PC-9 (cell line): ENCODE data around the gene DMRT1. TPM values are rescaled to one million over a fixed set of nuclear protein-coding genes. Genes with fewer than 3 reads are reported as not detected.

Experiments used
- Bru-seq: library from RNA; stranded (reverse); fragments of 400-500 nt; gene quantifications from one replicate; lab custom pipeline; 2021; lab: Mats Ljungman, UMichigan
- BruChase-seq, 2 experiments: library from RNA; stranded (reverse); fragments of 400-500 nt; gene quantifications; one replicate each; lab custom pipeline; 2021; lab: Mats Ljungman, UMichigan
- BruUV-seq: library from RNA; stranded (reverse); fragments of 400-500 nt; replicated peaks from 2 replicates; lab custom pipeline; 2021; lab: Mats Ljungman, UMichigan
- CTCF ChIA-PET: fragments of 300-600 bp; sonication (Branson Sonifier 250); formaldehyde crosslinking; loops from one replicate; lab custom pipeline; 2022; ENCODE audit warnings: antibody characterized with exemption; lab: Charles Lee
- POLR2A ChIA-PET: fragments of 300-600 bp; sonication (Branson Sonifier 250); formaldehyde crosslinking; loops from one replicate; lab custom pipeline; 2022; ENCODE audit warnings: antibody characterized with exemption; ENCODE audit not compliant: unreplicated experiment; lab: Charles Lee
- DNase-seq, 2 experiments: peaks; one replicate each; pipeline versions ENCODE4 v3.0.0 to v3.0.0-alpha.2; 2015 to 2022; ENCODE audit warnings: mixed read lengths in 1 of 2
- H2AFZ ChIP-seq: fragments of 200-600 bp; sonication (generic); 2 replicates; pipeline ENCODE4 v1.8.1; 2017; ENCODE audit warnings: antibody characterized with exemption
- H3F3A ChIP-seq: fragments of 200-600 bp; sonication (generic); 2 replicates; pipeline ENCODE4 v1.8.1; 2017; ENCODE audit warnings: antibody characterized with exemption, mild to moderate bottlenecking, low read depth; ENCODE audit not compliant: insufficient read depth
- H3K27ac ChIP-seq: fragments of 200-600 bp; sonication (generic); 2 replicates; pipeline ENCODE4 v1.6.1; 2016; ENCODE audit warnings: mixed run types
- H3K27me3 ChIP-seq: fragments of 200-600 bp; sonication (generic); 2 replicates; pipeline ENCODE4 v1.6.1; 2016; ENCODE audit warnings: low read depth, mixed run types; ENCODE audit not compliant: insufficient read depth
- H3K36me3 ChIP-seq: fragments of 200-600 bp; sonication (generic); 2 replicates; pipeline ENCODE4 v1.6.1; 2016; ENCODE audit warnings: low read depth, mixed run types
- H3K4me1 ChIP-seq: fragments of 200-600 bp; sonication (generic); replicated peaks from 2 replicates; pipeline ENCODE4 v1.6.1; 2016; ENCODE audit warnings: mixed run types; ENCODE audit not compliant: insufficient read depth
- H3K4me2 ChIP-seq: fragments of 200-600 bp; sonication (generic); 2 replicates; pipeline ENCODE4 v1.6.1; 2017; ENCODE audit warnings: mixed run types
- H3K4me3 ChIP-seq: fragments of 200-600 bp; sonication (generic); 2 replicates; pipeline ENCODE4 v1.6.1; 2016; ENCODE audit warnings: mixed run types
- H3K79me2 ChIP-seq: fragments of 200-600 bp; sonication (generic); 2 replicates; pipeline ENCODE4 v1.6.1; 2017; ENCODE audit warnings: low read depth, mixed run types
- H3K9me2 ChIP-seq: fragments of 200-600 bp; sonication (generic); 2 replicates; pipeline ENCODE4 v1.8.1; 2017; ENCODE audit warnings: mild to moderate bottlenecking; ENCODE audit not compliant: insufficient read depth
- H3K9me3 ChIP-seq: fragments of 200-600 bp; sonication (generic); 2 replicates; pipeline ENCODE4 v1.8.1; 2016; ENCODE audit warnings: low read depth; ENCODE audit not compliant: insufficient read depth
- H4K20me1 ChIP-seq: fragments of 200-600 bp; sonication (generic); 2 replicates; pipeline ENCODE4 v1.8.1; 2017; ENCODE audit not compliant: insufficient read depth
- EZH2 ChIP-seq: fragments of 200-600 bp; sonication (generic); IDR thresholded peaks from 2 replicates; pipeline ENCODE4 v1.8.0; 2017; ENCODE audit warnings: antibody characterized with exemption, low read depth
- intact Hi-C: fragments of 100-400 bp; cut with micrococcal nuclease; formaldehyde crosslinking; loops from one replicate; pipeline ENCODE4 v1.10.0; 2022; ENCODE audit not compliant: unreplicated experiment
- long read RNA-seq: library from polyadenylated mRNA; stranded (forward); transcript quantifications from one replicate; pipeline ENCODE4 v2.0.0, GENCODE V29; 2022
- total RNA-seq: library from RNA; stranded (reverse); gene quantifications from 2 replicates; pipeline ENCODE4 v1.2.3, GENCODE V29; 2021
- TF ChIP-seq, protein P1 (sequence below): fragments of 200-600 bp; sonication (generic); conservative IDR thresholded peaks from 2 replicates; pipeline ENCODE4 v1.6.1; 2017; ENCODE audit warnings: mixed run types, antibody characterized with exemption, mild to moderate bottlenecking, moderate library complexity

The DMRT1 gene
- not detected in 2 replicates for total RNA-seq
- Bru-seq, nascent RNA = percentile 2 among the genes with signal in this experiment
- not detected for BruChase-seq, experiment 1, labeled RNA remaining after a 2-hour chase
- percentile 2 among the genes with signal in this experiment for BruChase-seq, experiment 2, labeled RNA remaining after a 6-hour chase
- long read RNA-seq = 0 reads

DNA sequence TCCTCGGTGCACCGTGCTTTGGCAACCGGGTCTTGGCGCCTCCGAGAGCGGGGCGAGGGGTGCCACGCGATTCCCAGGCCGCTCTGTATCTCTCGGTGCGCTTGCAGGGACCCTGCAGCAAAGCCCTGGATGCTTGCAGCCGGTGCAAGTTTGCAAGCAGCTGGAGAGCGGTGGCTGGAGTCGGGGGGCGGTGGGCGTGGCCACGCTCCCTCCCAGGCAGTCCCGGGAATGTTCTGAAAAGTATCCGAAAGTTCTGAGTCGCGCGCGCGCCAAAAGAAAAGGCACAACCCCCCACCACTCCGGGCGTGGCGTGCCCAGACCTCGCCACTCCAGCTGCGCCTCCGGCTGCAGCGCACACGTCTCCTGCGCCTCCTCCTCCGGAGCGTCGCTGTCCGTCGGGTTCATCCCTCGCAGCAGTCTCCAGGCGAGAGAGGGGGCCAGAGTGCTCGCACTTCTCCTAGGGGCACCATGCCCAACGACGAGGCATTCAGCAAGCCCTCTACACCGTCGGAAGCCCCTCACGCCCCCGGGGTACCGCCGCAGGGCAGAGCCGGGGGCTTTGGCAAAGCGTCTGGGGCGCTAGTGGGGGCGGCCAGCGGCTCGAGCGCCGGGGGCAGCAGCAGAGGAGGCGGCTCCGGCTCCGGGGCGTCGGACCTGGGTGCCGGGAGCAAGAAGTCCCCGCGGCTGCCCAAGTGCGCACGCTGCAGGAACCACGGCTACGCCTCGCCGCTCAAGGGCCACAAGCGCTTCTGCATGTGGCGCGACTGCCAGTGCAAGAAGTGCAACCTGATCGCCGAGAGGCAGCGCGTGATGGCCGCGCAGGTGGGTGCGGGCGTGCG, at the start of gene DMRT1:
Gene DMRT1, plus strand, starts transcription at position 327 of the 839 bp plus-strand sequence. Its CDS starts 142 bp downstream, at position 469.
- Histone ChIP-seq H3K9me3 (no peaks in the 10 kb centered on the region), H2AFZ (no peak within 1 kb of the TSS), H3K4me3 (no peak within 1 kb of the TSS), H3F3A (no peaks in the 10 kb centered on the region), H4K20me1 (no peaks in the 10 kb centered on the region), H3K36me3 (no peaks in the 10 kb centered on the region), H3K27ac (no peak within 1 kb of the TSS), H3K4me1 (no peaks in the 10 kb centered on the region), H3K27me3 (no peaks in the 10 kb centered on the region), H3K4me2 (no peak within 1 kb of the TSS), H3K9me2 (no peaks in the 10 kb centered on the region), H3K79me2 (no peaks in the 10 kb centered on the region)
- BruUV-seq = no TSS peak
- no peak for DNase-seq
- CTCF ChIA-PET = no interaction called here
- TF ChIP-seq, protein P1, sequence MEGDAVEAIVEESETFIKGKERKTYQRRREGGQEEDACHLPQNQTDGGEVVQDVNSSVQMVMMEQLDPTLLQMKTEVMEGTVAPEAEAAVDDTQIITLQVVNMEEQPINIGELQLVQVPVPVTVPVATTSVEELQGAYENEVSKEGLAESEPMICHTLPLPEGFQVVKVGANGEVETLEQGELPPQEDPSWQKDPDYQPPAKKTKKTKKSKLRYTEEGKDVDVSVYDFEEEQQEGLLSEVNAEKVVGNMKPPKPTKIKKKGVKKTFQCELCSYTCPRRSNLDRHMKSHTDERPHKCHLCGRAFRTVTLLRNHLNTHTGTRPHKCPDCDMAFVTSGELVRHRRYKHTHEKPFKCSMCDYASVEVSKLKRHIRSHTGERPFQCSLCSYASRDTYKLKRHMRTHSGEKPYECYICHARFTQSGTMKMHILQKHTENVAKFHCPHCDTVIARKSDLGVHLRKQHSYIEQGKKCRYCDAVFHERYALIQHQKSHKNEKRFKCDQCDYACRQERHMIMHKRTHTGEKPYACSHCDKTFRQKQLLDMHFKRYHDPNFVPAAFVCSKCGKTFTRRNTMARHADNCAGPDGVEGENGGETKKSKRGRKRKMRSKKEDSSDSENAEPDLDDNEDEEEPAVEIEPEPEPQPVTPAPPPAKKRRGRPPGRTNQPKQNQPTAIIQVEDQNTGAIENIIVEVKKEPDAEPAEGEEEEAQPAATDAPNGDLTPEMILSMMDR = no peak
- TF ChIP-seq EZH2 = no peak
- POLR2A ChIA-PET = no interaction called here
- intact Hi-C loops = no loop called here

- no peaks in the 10 kb centered on the region for H4K20me1 ChIP-seq
- H3K9me2 ChIP-seq = no peaks in the 10 kb centered on the region
- no peak for DNase-seq
- BruUV-seq = no TSS peak
- no peaks in the 10 kb centered on the region for H3K4me1 ChIP-seq
- H3K4me3 ChIP-seq = no peak overlapping the region
- no peaks in the 10 kb centered on the region for H3K79me2 ChIP-seq
- H3F3A ChIP-seq = no peaks in the 10 kb centered on the region
- no peak for TF ChIP-seq EZH2
- TF ChIP-seq, protein P1 = no peak
- no peaks in the 10 kb centered on the region for H3K36me3 ChIP-seq
- ChIA-PET POLR2A (interaction anchor here (0.7 kb wide), 1 partner anchor 373 kb away, joined by 5 read pairs; no protein-coding TSS in a partner anchor), CTCF (interaction anchor here (0.6 kb wide), 1 partner anchor 290 kb away, joined by 20 read pairs; no protein-coding TSS in a partner anchor)
- H3K27ac ChIP-seq = no peak overlapping the region
- no peak overlapping the region for H3K4me2 ChIP-seq
- no peaks in the 10 kb centered on the region for H3K9me3 ChIP-seq
- no peaks in the 10 kb centered on the region for H3K27me3 ChIP-seq
- H2AFZ ChIP-seq = no peak overlapping the region
- intact Hi-C loops = no loop called here
Observed at GRCh38 chr9:792331-793260, 48.9 kb upstream of the DMRT1 start.

DNA sequence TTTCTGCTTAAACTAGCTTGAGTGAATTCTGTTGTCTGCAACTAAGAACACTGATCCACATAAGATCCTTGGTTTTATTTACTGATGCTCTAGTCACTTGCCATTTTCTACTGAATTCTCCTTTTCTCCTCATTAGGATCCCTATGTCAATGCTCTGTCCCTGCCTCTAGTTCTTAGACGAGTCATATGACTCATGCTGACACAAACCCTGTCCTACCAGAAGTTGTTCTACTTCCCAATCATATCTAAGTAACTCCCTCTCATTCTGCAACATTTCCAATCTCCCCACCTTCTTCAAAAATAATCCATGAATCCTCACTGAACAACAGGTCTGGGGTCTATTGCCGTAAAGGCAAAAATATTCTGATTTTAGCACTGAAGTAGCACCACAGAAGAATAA, 47.1 kb upstream of the DMRT1 start:
- no peaks in the 10 kb centered on the region for H3K79me2 ChIP-seq
- H3K4me1 ChIP-seq = no peaks in the 10 kb centered on the region
- no peak overlapping the region for H3K4me2 ChIP-seq
- H3K4me3 ChIP-seq = no peak overlapping the region
- BruUV-seq = no TSS peak
- no peaks in the 10 kb centered on the region for H3F3A ChIP-seq
- no peaks in the 10 kb centered on the region for H3K27me3 ChIP-seq
- ChIA-PET CTCF (no interaction called here), POLR2A (no interaction called here)
- intact Hi-C loops = no loop called here
- no peaks in the 10 kb centered on the region for H3K9me3 ChIP-seq
- no peak overlapping the region for H2AFZ ChIP-seq
- H3K27ac ChIP-seq = no peak overlapping the region
- H3K9me2 ChIP-seq = no peaks in the 10 kb centered on the region
- no peaks in the 10 kb centered on the region for H3K36me3 ChIP-seq
- TF ChIP-seq EZH2 = no peak
- TF ChIP-seq, protein P1 = no peak
- no peak for DNase-seq
- no peaks in the 10 kb centered on the region for H4K20me1 ChIP-seq
